Osteocyte (in vitro differentiated cells): ENCODE measurements around the gene ALKBH7. TPM values are rescaled to one million over a fixed set of nuclear protein-coding genes. Genes with fewer than 3 reads are reported as not detected.
A peak's percentile ranks its signal among the peaks of the same experiment; 100 is the strongest.

Experiments
- DNase-seq: peaks from one replicate; pipeline ENCODE4 v3.0.0; 2021; ENCODE audit warnings: mixed read lengths; ENCODE audit not compliant: unreplicated experiment; ENCODE audit errors: extremely low spot score
- H3K27ac Mint-ChIP-seq: one replicate; pipeline ENCODE4 v1.8.0; 2021; ENCODE audit warnings: mild to moderate bottlenecking, mixed read lengths; ENCODE audit not compliant: unreplicated experiment
- H3K27me3 Mint-ChIP-seq: one replicate; pipeline ENCODE4 v1.8.0; 2021; ENCODE audit warnings: mixed read lengths; ENCODE audit not compliant: unreplicated experiment
- H3K36me3 Mint-ChIP-seq: one replicate; pipeline ENCODE4 v1.8.0; 2021; ENCODE audit warnings: mixed read lengths; ENCODE audit not compliant: unreplicated experiment
- H3K4me1 Mint-ChIP-seq: one replicate; pipeline ENCODE4 v1.8.0; 2021; ENCODE audit warnings: mixed read lengths; ENCODE audit not compliant: unreplicated experiment
- H3K4me3 Mint-ChIP-seq: one replicate; pipeline ENCODE4 v1.8.0; 2021; ENCODE audit warnings: mild to moderate bottlenecking, moderate library complexity, mixed read lengths; ENCODE audit not compliant: unreplicated experiment
- H3K9me3 Mint-ChIP-seq: one replicate; pipeline ENCODE4 v1.8.0; 2021; ENCODE audit warnings: mixed read lengths; ENCODE audit not compliant: unreplicated experiment
- CTCF ChIP-seq: fragments of 200-600 bp; sonication (generic); IDR thresholded peaks from 2 replicates; pipeline ENCODE4 v1.5.0; 2021; ENCODE audit warnings: antibody characterized with exemption, mild to moderate bottlenecking, moderate library complexity
- total RNA-seq: library from RNA; stranded (reverse); gene quantifications from 2 replicates; pipeline ENCODE4 v1.2.1, GENCODE V29; 2021

The ALKBH7 gene
- total RNA-seq, 1 donor from 2014 or later = 63.0 TPM

- H3K9me3 Mint-ChIP-seq = no peaks in the 10 kb centered on the region
- H3K4me3 Mint-ChIP-seq = no peak overlapping the region
- no peaks in the 10 kb centered on the region for H3K27me3 Mint-ChIP-seq
- H3K4me1 Mint-ChIP-seq = peaks cover 5% of the 10 kb centered on the region
- DNase-seq = no peak
- TF ChIP-seq CTCF = no peak
- no peak overlapping the region for H3K27ac Mint-ChIP-seq
- H3K36me3 Mint-ChIP-seq = peaks cover 39% of the 10 kb centered on the region
Observed at GRCh38 chr19:6383188-6383587, 10.6 kb downstream of the ALKBH7 start.

- Mint-ChIP-seq H3K9me3 (no peaks in the 10 kb centered on the region), H3K4me1 (no peaks in the 10 kb centered on the region), H3K36me3 (peaks cover 40% of the 10 kb centered on the region), H3K4me3 (no peak overlapping the region), H3K27me3 (no peaks in the 10 kb centered on the region), H3K27ac (no peak overlapping the region)
- no peak for DNase-seq
- TF ChIP-seq CTCF = no peak
Observed at GRCh38 chr19:6384381-6384780, 11.8 kb downstream of the ALKBH7 start.

- DNase-seq = no peak
- Mint-ChIP-seq H3K27me3 (no peaks in the 10 kb centered on the region), H3K9me3 (no peaks in the 10 kb centered on the region), H3K27ac (no peak overlapping the region), H3K4me1 (peaks cover 8% of the 10 kb centered on the region), H3K4me3 (no peak overlapping the region), H3K36me3 (peaks cover 27% of the 10 kb centered on the region)
- no peak for TF ChIP-seq CTCF
Observed at GRCh38 chr19:6387372-6387771, 14.8 kb downstream of the ALKBH7 start.

- H3K27me3 Mint-ChIP-seq = no peaks in the 10 kb centered on the region
- peak overlapping the region; percentile 95 for H3K4me3 Mint-ChIP-seq
- no peaks in the 10 kb centered on the region for H3K9me3 Mint-ChIP-seq
- H3K4me1 Mint-ChIP-seq = peaks cover 22% of the 10 kb centered on the region
- TF ChIP-seq CTCF = no peak
- peaks cover 13% of the 10 kb centered on the region for H3K36me3 Mint-ChIP-seq
- DNase-seq = no peak
- H3K27ac Mint-ChIP-seq = peak overlapping the region; percentile 98
Observed at GRCh38 chr19:6392221-6393073, 19.9 kb downstream of the ALKBH7 start.

GRCh38 chr19:6393074-6393982 is 20.7 kb downstream of the ALKBH7 start, which contains the start of gene GTF2F1:
Gene GTF2F1 (minus strand): TSS chr19:6393164. CDS start chr19:6392995, 169 bp downstream.
- Mint-ChIP-seq H3K27me3 (no peaks in the 10 kb centered on the region), H3K4me3 (peak within 1 kb of the TSS; percentile 95), H3K9me3 (no peaks in the 10 kb centered on the region), H3K4me1 (peaks cover 22% of the 10 kb centered on the region), H3K27ac (peak within 1 kb of the TSS; percentile 98), H3K36me3 (peaks cover 9% of the 10 kb centered on the region)
- peak; percentile 99 for DNase-seq
- TF ChIP-seq CTCF = no peak
